Lung microvascular endothelial cell (primary cell): ENCODE results near the gene SIGLEC9. TPM values are rescaled to one million over a fixed set of nuclear protein-coding genes. Genes with fewer than 3 reads are reported as not detected.

Experiments
- total RNA-seq: library from RNA; depleted of rRNA; stranded (reverse); fragments of >200 nt; gene quantifications from 2 replicates; pipeline ENCODE4 v1.2.1, GENCODE V29; 2014

The SIGLEC9 gene
- total RNA-seq, 1 donor from 2014 or later = 0.20 TPM

Other genes starting within 250 kb of the SIGLEC9 start
- gene KLK4, start 213.5 kb upstream of the SIGLEC9 start, total RNA-seq = not detected in 2 replicates
- not detected in 2 replicates for gene KLK5, start 171.9 kb upstream of the SIGLEC9 start, total RNA-seq
- gene KLK6, start 155.3 kb upstream of the SIGLEC9 start, total RNA-seq = not detected in 2 replicates
- gene KLK7, start 141.0 kb upstream of the SIGLEC9 start, total RNA-seq = not detected in 2 replicates
- gene KLK8, start 123.3 kb upstream of the SIGLEC9 start, total RNA-seq = not detected in 2 replicates
- under 0.01 TPM in 1 of 2 replicates, not detected in the other for gene KLK10, start 105.2 kb upstream of the SIGLEC9 start, total RNA-seq
- gene KLK11, start 98.3 kb upstream of the SIGLEC9 start, total RNA-seq = not detected in 2 replicates
- not detected in 2 replicates for gene KLK12, start 89.9 kb upstream of the SIGLEC9 start, total RNA-seq
- not detected in 2 replicates for gene KLK13, start 59.8 kb upstream of the SIGLEC9 start, total RNA-seq
- gene KLK14, start 42.0 kb upstream of the SIGLEC9 start, total RNA-seq = not detected in 2 replicates
- 4.1 and 7.3 TPM in 2 replicates for gene CTU1, start 16.5 kb upstream of the SIGLEC9 start, total RNA-seq
- not detected in 2 replicates for gene SIGLEC7, start 17.4 kb downstream of the SIGLEC9 start, total RNA-seq
- gene CD33, start 100.2 kb downstream of the SIGLEC9 start, total RNA-seq = not detected in 2 replicates
- gene SIGLECL1, start 126.2 kb downstream of the SIGLEC9 start, total RNA-seq = not detected in 2 replicates
- gene IGLON5, start 186.7 kb downstream of the SIGLEC9 start, total RNA-seq = not detected in 2 replicates
- under 0.01 TPM in 2 replicates for gene VSIG10L, start 217.2 kb downstream of the SIGLEC9 start, total RNA-seq
- gene ETFB, start 241.5 kb downstream of the SIGLEC9 start, total RNA-seq = 71.7 and 82.9 TPM in 2 replicates
- gene CLDND2, start 244.1 kb downstream of the SIGLEC9 start, total RNA-seq = not detected in 2 replicates
- gene NKG7, start 247.7 kb downstream of the SIGLEC9 start, total RNA-seq = not detected in 2 replicates